HG03045 (cell line): ENCODE data around the gene PRTN3.

Experiments used
- ATAC-seq: cut with Tn5 transposase; IDR thresholded peaks from one replicate; pipeline ENCODE4 v1.9.1; 2021; ENCODE audit warnings: mild to moderate bottlenecking, moderate library complexity; ENCODE audit not compliant: unreplicated experiment

PRTN3 gene

GRCh38 chr19:896434-896833 is 55.6 kb downstream of the PRTN3 start:
- no peak for ATAC-seq

- no peak for ATAC-seq
Observed at GRCh38 chr19:896999-897398, 56.2 kb downstream of the PRTN3 start.

- ATAC-seq, result no peak
Observed at GRCh38 chr19:897442-898039, 56.7 kb downstream of the PRTN3 start.
